ENCODE measurements around the gene LCE4A. TPM values are rescaled to one million over a fixed set of nuclear protein-coding genes. Genes with fewer than 3 reads are reported as not detected.

The LCE4A gene
- total RNA-seq, 1 donor from 2014 or later, result not detected

DNA sequence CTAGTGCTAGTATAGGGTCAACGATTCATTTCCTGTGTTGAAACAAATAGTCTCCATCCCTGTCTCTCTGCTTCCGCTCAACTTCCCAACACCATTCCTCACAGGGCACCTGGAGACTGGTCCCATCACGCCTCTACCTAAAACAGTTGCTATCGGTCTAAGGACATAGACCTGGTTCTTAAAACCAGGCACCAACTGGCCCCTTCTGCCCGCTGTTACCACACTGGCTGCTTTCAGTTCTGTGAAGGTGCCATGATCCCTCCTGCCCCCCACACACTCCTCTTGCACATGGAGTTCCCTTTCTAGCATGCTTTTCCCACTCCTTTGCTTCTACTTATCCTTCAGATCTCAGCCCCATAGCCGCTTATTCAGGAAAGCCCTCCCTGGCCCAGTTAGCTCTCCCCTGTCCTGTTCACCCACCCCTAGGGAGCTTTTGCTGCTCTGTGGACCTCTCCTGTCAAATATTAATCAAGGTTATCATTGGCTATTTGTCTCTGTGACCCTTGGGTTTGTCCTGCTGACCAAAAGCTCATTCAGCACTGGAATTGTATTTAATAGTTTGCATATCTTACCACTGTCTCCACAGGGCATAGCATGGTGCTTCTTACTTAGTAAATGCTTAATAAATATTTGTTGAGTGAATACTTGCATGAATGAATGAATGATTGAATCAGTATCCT lies 37.9 kb downstream of the LCE4A start:
- peaks cover 15% of the 10 kb centered on the region for H3K27me3 Mint-ChIP-seq
- DNase-seq, result no peak
- H3K9me3 Mint-ChIP-seq, result no peaks in the 10 kb centered on the region
- no peaks in the 10 kb centered on the region for H3K36me3 Mint-ChIP-seq (ENCODE audit: low read depth)
- H3K4me3 Mint-ChIP-seq, result no peak overlapping the region
- H3K27ac Mint-ChIP-seq, result no peak overlapping the region
- CTCF ChIA-PET, result no interaction called here
- H3K4me1 Mint-ChIP-seq, result no peaks in the 10 kb centered on the region
- ATAC-seq (ENCODE audit: low read depth), result no peak
- POLR2A ChIA-PET, result no interaction called here
- no peak for TF ChIP-seq CTCF (IDR thresholded peaks at IDR 0.05)
- intact Hi-C loops (cut with micrococcal nuclease), result no loop called here

DNA sequence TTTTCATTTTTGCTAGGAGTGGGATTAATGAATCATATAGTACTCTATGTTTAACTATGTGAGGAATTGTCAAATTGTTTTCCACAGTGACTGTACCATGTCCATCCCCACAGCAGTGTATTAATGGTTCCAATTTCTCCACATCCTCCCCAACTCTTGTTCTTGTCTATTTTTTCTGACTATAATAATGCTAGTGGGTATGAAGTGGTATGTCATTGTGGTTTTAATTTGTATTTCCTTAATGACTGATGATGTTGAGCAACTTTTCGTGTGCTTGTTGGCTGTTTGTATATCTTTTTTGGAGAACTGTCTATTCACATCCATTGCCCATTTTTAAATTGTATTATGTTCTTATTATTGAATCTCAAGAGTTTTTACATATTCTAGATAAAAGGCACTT lies 39.9 kb downstream of the LCE4A start:
- TF ChIP-seq CTCF (IDR thresholded peaks at IDR 0.05), result no peak
- intact Hi-C loops (cut with micrococcal nuclease), result no loop called here
- no peaks in the 10 kb centered on the region for H3K4me1 Mint-ChIP-seq
- no peak overlapping the region for H3K27ac Mint-ChIP-seq
- DNase-seq, result no peak
- H3K27me3 Mint-ChIP-seq, result peaks cover 13% of the 10 kb centered on the region
- H3K4me3 Mint-ChIP-seq, result no peak overlapping the region
- H3K9me3 Mint-ChIP-seq, result no peaks in the 10 kb centered on the region
- ATAC-seq (ENCODE audit: low read depth), result no peak
- POLR2A ChIA-PET, result no interaction called here
- CTCF ChIA-PET, result no interaction called here
- H3K36me3 Mint-ChIP-seq (ENCODE audit: low read depth), result no peaks in the 10 kb centered on the region

- ATAC-seq (ENCODE audit: low read depth) (no peak), DNase-seq (no peak)
- Mint-ChIP-seq H3K27me3 (peaks cover 20% of the 10 kb centered on the region), H3K4me3 (no peak overlapping the region), H3K36me3 (ENCODE audit: low read depth) (no peaks in the 10 kb centered on the region), H3K27ac (no peak overlapping the region), H3K9me3 (peaks cover 3% of the 10 kb centered on the region), H3K4me1 (no peaks in the 10 kb centered on the region)
- TF ChIP-seq CTCF (IDR thresholded peaks at IDR 0.05), result no peak
- ChIA-PET POLR2A (no interaction called here), CTCF (no interaction called here)
- intact Hi-C loops (cut with micrococcal nuclease), result no loop called here
These were observed 44.3 kb downstream of the LCE4A start for GRCh38 chr1:152752225-152752624.

- TF ChIP-seq CTCF (IDR thresholded peaks at IDR 0.05), result no peak
- H3K9me3 Mint-ChIP-seq, result peaks cover 3% of the 10 kb centered on the region
- H3K4me3 Mint-ChIP-seq, result no peak overlapping the region
- intact Hi-C loops (cut with micrococcal nuclease), result no loop called here
- H3K4me1 Mint-ChIP-seq, result no peaks in the 10 kb centered on the region
- DNase-seq (no peak), ATAC-seq (ENCODE audit: low read depth) (no peak)
- no peaks in the 10 kb centered on the region for H3K36me3 Mint-ChIP-seq (ENCODE audit: low read depth)
- H3K27ac Mint-ChIP-seq, result no peak overlapping the region
- POLR2A ChIA-PET, result no interaction called here
- peaks cover 18% of the 10 kb centered on the region for H3K27me3 Mint-ChIP-seq
- CTCF ChIA-PET, result no interaction called here
These were observed 45.6 kb downstream of the LCE4A start for GRCh38 chr1:152753586-152753985.

DNA sequence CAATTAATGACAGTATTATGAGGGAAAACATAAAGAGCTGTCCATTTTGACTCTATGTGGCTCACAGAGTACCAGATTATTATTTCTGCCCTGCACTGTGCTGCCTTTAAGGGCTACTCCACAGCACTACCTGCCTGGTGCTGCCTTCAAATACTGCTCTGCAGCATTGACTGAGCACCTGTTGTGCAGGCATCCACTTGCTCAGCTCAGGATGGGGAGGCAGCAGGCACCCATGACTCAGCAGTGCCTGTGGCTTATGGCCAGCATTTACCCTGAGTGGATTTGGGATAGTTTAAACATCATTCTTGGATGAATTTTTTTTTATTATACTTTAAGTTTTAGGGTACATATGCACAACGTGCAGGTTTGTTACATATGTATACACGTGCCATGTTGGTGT lies 48.9 kb downstream of the LCE4A start:
- no peaks in the 10 kb centered on the region for H3K4me1 Mint-ChIP-seq
- intact Hi-C loops (cut with micrococcal nuclease), result no loop called here
- peaks cover 19% of the 10 kb centered on the region for H3K27me3 Mint-ChIP-seq
- no peak overlapping the region for H3K4me3 Mint-ChIP-seq
- ChIA-PET POLR2A (no interaction called here), CTCF (no interaction called here)
- TF ChIP-seq CTCF (IDR thresholded peaks at IDR 0.05), result no peak
- no peak for ATAC-seq (ENCODE audit: low read depth)
- H3K9me3 Mint-ChIP-seq, result peaks cover 3% of the 10 kb centered on the region
- H3K36me3 Mint-ChIP-seq (ENCODE audit: low read depth), result no peaks in the 10 kb centered on the region
- no peak for DNase-seq
- no peak overlapping the region for H3K27ac Mint-ChIP-seq

All from activated B cell treated with CpG ODN at 0.5 μM for 24 hours (primary cell).